WTC11 (cell line): ENCODE measurements around the gene PHKA2. TPM values are rescaled to one million over a fixed set of nuclear protein-coding genes. Genes with fewer than 3 reads are reported as not detected.
A peak's percentile ranks its signal among the peaks of the same experiment; 100 is the strongest.

Experiments
- ATAC-seq: fragments of 200-7000 bp; cut with Tn5 transposase; 2 replicates; pipeline ENCODE4 v1.10.0; 2021; ENCODE audit warnings: mild to moderate bottlenecking, moderate library complexity
- CTCF ChIA-PET: fragments of 300-600 bp; sonication (Branson Sonifier 250); formaldehyde crosslinking; loops from one replicate; lab custom pipeline; 2021; ENCODE audit warnings: antibody characterized with exemption; lab: Charles Lee
- POLR2A ChIA-PET: fragments of 350-600 bp; sonication (Branson Sonifier 250); formaldehyde crosslinking; loops from one replicate; lab custom pipeline; 2021; ENCODE audit warnings: antibody characterized with exemption; lab: Charles Lee
- DNase-seq: peaks from one replicate; pipeline ENCODE4 v3.0.0; 2021; ENCODE audit warnings: low spot score
- H3K27ac Mint-ChIP-seq: 2 replicates; pipeline ENCODE4 v1.8.0; 2021; ENCODE audit warnings: mixed read lengths
- H3K27me3 Mint-ChIP-seq: 2 replicates; pipeline ENCODE4 v1.8.0; 2021; ENCODE audit warnings: low read depth, mild to moderate bottlenecking, moderate library complexity, mixed read lengths
- H3K36me3 Mint-ChIP-seq: 2 replicates; pipeline ENCODE4 v1.8.0; 2021; ENCODE audit warnings: mixed read lengths
- H3K4me1 Mint-ChIP-seq: 2 replicates; pipeline ENCODE4 v1.8.0; 2022; ENCODE audit warnings: mixed read lengths
- H3K4me3 Mint-ChIP-seq: 2 replicates; pipeline ENCODE4 v1.8.0; 2021; ENCODE audit warnings: mild to moderate bottlenecking, moderate library complexity, mixed read lengths
- H3K9me3 Mint-ChIP-seq: 2 replicates; pipeline ENCODE4 v1.8.0; 2021; ENCODE audit warnings: mixed read lengths
- CREB1 ChIP-seq: sonication (generic); formaldehyde crosslinking; IDR thresholded peaks from 2 replicates; pipeline ENCODE4 v1.8.0; 2023; ENCODE audit warnings: mild to moderate bottlenecking, missing genetic modification reagents
- CREM ChIP-seq: sonication (generic); formaldehyde crosslinking; IDR thresholded peaks from 2 replicates; pipeline ENCODE4 v1.8.1; 2022; ENCODE audit warnings: mild to moderate bottlenecking, missing genetic modification reagents, moderate library complexity
- ELF4 ChIP-seq: sonication (generic); formaldehyde crosslinking; IDR thresholded peaks from 2 replicates; pipeline ENCODE4 v1.8.1; 2022; ENCODE audit warnings: low read depth, mild to moderate bottlenecking, moderate library complexity, missing genetic modification reagents
- ESRRA ChIP-seq: sonication (generic); formaldehyde crosslinking; IDR thresholded peaks from 2 replicates; pipeline ENCODE4 v1.8.1; 2022; ENCODE audit warnings: mild to moderate bottlenecking, missing genetic modification reagents, borderline replicate concordance
- IRF2 ChIP-seq: sonication (generic); formaldehyde crosslinking; IDR thresholded peaks from 2 replicates; pipeline ENCODE4 v1.8.0; 2022; ENCODE audit warnings: low read depth, missing genetic modification reagents, borderline replicate concordance
- NFATC4 ChIP-seq: fragments of 250-450 bp; sonication (Bioruptor Pico); IDR thresholded peaks from 2 replicates; pipeline ENCODE4 v1.9.0; 2021; ENCODE audit warnings: mild to moderate bottlenecking
- RORB ChIP-seq: fragments of 250-450 bp; sonication (Bioruptor Pico); IDR thresholded peaks from 2 replicates; pipeline ENCODE4 v1.9.0; 2021; ENCODE audit warnings: mild to moderate bottlenecking
- SP1 ChIP-seq: sonication (generic); formaldehyde crosslinking; conservative IDR thresholded peaks from 2 replicates; pipeline ENCODE4 v1.8.1; 2022; ENCODE audit warnings: missing genetic modification reagents
- ZBTB21 ChIP-seq: sonication (generic); formaldehyde crosslinking; IDR thresholded peaks from 2 replicates; pipeline ENCODE4 v1.8.1; 2023; ENCODE audit warnings: mild to moderate bottlenecking, missing genetic modification reagents, borderline replicate concordance
- ZNF138 ChIP-seq: sonication (generic); formaldehyde crosslinking; conservative IDR thresholded peaks from 2 replicates; pipeline ENCODE4 v1.8.1; 2022; ENCODE audit warnings: mild to moderate bottlenecking, moderate library complexity, missing genetic modification reagents
- ZNF396 ChIP-seq: fragments of 250-450 bp; sonication (Bioruptor Pico); IDR thresholded peaks from 2 replicates; pipeline ENCODE4 v1.8.0; 2021; ENCODE audit warnings: mild to moderate bottlenecking, moderate library complexity, borderline replicate concordance
- ZNF416 ChIP-seq: fragments of 250-450 bp; sonication (Bioruptor Pico); IDR thresholded peaks from 2 replicates; pipeline ENCODE4 v1.9.0; 2021; ENCODE audit warnings: mild to moderate bottlenecking, inconsistent platforms
- total RNA-seq: library from RNA; stranded (reverse); gene quantifications from 3 replicates; pipeline ENCODE4 v1.2.3, GENCODE V29; 2021
- TF ChIP-seq, protein P1 (sequence below): fragments of 250-450 bp; sonication (Bioruptor Pico); conservative IDR thresholded peaks from 2 replicates; pipeline ENCODE4 v1.9.0; 2021; ENCODE audit warnings: mild to moderate bottlenecking
- TF ChIP-seq, protein P2 (sequence below): fragments of 250-450 bp; sonication (Bioruptor Pico); IDR thresholded peaks from 2 replicates; pipeline ENCODE4 v1.9.0; 2021; ENCODE audit warnings: mild to moderate bottlenecking, borderline replicate concordance
- TF ChIP-seq, protein P3 (sequence below): sonication (generic); formaldehyde crosslinking; IDR thresholded peaks from 2 replicates; pipeline ENCODE4 v1.8.1; 2023; ENCODE audit warnings: mild to moderate bottlenecking, missing genetic modification reagents
- TF ChIP-seq, protein P4 (sequence below): sonication (generic); formaldehyde crosslinking; IDR thresholded peaks from 2 replicates; pipeline ENCODE4 v1.8.1; 2023; ENCODE audit warnings: mild to moderate bottlenecking, missing genetic modification reagents, borderline replicate concordance

The PHKA2 gene
- total RNA-seq, 1 experiment from 2014 or later: 23.8 TPM

DNA sequence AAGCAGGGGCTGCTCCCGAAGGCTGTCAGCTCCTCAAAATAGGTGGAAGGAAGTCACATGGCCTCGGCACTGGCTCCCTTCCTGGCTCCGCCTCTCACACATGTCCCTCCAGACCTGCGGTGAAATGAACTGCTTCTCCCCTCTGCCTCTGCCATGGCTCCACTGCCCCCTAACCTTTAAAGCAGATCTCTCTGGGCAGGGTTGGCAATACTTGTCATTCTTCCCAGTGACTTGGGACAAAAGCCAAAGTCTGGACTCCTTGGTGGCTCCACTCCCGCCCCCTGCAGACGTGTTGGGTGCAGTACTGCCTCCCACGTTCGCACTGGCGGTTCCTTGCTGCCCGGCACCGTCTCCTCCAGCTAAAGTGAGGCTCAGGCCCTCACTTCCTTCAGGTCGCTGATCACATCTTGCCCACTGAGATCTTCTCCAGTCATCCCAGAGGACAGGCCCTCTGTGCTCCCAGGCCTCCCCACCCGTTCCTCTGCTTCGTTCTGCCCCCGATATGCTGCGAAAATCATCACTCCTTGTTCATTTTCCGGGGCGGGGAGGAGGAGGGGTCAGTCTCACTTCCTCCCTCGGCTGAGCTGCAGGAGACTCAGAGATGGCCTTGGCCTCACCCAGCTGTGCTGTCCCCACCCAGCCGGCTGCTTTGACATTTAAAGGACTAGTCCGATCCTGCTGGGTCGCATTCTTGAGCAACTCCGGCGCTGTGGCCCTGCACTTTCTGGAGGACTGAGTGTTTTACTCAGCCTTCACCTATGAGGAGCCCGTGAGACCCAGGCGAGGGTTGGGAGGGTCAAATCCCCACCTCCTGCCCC is 97.4 kb downstream of the PHKA2 start (continued):
- TF ChIP-seq ZNF138 (CRISPR knock-in tag): no peak
- 0 out of 2 replicates have a peak, but pooled peaks have one; percentile 27 for TF ChIP-seq SP1 (CRISPR knock-in tag)
- TF ChIP-seq ELF4 (CRISPR knock-in tag): no peak

DNA sequence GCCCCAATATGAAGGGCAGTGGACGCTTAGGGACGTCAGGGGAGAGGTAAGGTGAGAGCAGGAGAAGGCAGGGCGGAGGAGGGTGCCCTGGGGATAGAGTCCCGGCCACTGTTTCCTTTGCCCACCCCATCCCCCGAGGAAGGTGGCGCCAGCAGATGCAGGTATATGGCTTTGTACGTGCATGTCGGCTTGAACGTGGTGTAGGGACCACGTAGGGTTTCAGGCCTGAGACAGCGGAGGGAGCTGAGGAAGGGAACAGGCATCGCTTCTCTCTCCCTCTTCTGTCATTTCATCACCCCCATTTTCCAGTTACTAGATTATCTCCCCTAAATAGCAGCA is 97.9 kb downstream of the PHKA2 start:
- TF ChIP-seq CREM (CRISPR knock-in tag) (no peak), ESRRA (CRISPR knock-in tag) (no peak), NFATC4 (CRISPR knock-in tag) (no peak), ZNF396 (no peak), RORB (CRISPR knock-in tag) (no peak), IRF2 (CRISPR knock-in tag) (no peak), ZBTB21 (CRISPR knock-in tag) (no peak), ZNF138 (CRISPR knock-in tag) (no peak), ZNF416 (CRISPR knock-in tag) (no peak), CREB1 (CRISPR knock-in tag) (no peak)
- TF ChIP-seq, protein P1, sequence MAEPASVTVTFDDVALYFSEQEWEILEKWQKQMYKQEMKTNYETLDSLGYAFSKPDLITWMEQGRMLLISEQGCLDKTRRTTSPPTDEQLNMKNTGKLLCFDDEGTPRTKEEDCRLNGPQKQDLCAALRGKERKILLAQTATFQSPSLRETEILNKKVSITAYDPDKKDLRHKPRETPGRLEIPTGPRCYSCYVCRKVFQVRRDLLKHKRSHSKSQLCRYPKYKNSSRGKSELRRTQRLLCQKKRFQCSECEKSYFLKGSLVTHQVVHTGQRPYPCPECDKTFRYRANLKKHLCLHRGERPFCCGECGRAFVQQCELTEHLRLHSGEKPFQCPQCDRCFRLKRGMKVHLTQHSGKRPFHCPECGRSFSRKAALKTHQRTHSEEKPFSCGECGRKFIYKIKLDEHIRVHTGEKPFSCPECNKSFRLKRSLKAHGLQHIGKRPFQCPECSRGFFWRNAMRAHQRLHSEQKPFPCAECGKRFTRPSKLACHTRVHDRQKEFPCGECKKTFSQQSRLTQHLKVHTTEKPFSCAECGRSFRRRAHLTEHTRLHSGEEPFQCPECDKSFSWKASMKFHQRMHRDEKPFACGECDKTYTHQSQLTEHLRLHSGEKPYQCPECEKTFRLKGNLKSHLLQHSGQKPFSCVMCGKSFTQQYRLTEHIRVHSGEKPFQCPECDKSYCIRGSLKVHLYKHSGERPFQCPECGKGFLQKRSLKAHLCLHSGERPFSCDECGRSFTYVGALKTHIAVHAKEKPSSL: no peak
- TF ChIP-seq, protein P2, sequence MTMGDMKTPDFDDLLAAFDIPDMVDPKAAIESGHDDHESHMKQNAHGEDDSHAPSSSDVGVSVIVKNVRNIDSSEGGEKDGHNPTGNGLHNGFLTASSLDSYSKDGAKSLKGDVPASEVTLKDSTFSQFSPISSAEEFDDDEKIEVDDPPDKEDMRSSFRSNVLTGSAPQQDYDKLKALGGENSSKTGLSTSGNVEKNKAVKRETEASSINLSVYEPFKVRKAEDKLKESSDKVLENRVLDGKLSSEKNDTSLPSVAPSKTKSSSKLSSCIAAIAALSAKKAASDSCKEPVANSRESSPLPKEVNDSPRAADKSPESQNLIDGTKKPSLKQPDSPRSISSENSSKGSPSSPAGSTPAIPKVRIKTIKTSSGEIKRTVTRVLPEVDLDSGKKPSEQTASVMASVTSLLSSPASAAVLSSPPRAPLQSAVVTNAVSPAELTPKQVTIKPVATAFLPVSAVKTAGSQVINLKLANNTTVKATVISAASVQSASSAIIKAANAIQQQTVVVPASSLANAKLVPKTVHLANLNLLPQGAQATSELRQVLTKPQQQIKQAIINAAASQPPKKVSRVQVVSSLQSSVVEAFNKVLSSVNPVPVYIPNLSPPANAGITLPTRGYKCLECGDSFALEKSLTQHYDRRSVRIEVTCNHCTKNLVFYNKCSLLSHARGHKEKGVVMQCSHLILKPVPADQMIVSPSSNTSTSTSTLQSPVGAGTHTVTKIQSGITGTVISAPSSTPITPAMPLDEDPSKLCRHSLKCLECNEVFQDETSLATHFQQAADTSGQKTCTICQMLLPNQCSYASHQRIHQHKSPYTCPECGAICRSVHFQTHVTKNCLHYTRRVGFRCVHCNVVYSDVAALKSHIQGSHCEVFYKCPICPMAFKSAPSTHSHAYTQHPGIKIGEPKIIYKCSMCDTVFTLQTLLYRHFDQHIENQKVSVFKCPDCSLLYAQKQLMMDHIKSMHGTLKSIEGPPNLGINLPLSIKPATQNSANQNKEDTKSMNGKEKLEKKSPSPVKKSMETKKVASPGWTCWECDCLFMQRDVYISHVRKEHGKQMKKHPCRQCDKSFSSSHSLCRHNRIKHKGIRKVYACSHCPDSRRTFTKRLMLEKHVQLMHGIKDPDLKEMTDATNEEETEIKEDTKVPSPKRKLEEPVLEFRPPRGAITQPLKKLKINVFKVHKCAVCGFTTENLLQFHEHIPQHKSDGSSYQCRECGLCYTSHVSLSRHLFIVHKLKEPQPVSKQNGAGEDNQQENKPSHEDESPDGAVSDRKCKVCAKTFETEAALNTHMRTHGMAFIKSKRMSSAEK (CRISPR knock-in tag): no peak
- TF ChIP-seq, protein P3, sequence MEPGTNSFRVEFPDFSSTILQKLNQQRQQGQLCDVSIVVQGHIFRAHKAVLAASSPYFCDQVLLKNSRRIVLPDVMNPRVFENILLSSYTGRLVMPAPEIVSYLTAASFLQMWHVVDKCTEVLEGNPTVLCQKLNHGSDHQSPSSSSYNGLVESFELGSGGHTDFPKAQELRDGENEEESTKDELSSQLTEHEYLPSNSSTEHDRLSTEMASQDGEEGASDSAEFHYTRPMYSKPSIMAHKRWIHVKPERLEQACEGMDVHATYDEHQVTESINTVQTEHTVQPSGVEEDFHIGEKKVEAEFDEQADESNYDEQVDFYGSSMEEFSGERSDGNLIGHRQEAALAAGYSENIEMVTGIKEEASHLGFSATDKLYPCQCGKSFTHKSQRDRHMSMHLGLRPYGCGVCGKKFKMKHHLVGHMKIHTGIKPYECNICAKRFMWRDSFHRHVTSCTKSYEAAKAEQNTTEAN (CRISPR knock-in tag): no peak
- TF ChIP-seq, protein P4, sequence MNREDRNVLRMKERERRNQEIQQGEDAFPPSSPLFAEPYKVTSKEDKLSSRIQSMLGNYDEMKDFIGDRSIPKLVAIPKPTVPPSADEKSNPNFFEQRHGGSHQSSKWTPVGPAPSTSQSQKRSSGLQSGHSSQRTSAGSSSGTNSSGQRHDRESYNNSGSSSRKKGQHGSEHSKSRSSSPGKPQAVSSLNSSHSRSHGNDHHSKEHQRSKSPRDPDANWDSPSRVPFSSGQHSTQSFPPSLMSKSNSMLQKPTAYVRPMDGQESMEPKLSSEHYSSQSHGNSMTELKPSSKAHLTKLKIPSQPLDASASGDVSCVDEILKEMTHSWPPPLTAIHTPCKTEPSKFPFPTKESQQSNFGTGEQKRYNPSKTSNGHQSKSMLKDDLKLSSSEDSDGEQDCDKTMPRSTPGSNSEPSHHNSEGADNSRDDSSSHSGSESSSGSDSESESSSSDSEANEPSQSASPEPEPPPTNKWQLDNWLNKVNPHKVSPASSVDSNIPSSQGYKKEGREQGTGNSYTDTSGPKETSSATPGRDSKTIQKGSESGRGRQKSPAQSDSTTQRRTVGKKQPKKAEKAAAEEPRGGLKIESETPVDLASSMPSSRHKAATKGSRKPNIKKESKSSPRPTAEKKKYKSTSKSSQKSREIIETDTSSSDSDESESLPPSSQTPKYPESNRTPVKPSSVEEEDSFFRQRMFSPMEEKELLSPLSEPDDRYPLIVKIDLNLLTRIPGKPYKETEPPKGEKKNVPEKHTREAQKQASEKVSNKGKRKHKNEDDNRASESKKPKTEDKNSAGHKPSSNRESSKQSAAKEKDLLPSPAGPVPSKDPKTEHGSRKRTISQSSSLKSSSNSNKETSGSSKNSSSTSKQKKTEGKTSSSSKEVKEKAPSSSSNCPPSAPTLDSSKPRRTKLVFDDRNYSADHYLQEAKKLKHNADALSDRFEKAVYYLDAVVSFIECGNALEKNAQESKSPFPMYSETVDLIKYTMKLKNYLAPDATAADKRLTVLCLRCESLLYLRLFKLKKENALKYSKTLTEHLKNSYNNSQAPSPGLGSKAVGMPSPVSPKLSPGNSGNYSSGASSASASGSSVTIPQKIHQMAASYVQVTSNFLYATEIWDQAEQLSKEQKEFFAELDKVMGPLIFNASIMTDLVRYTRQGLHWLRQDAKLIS: no peak
- H3K4me1 Mint-ChIP-seq: peaks cover 39% of the 10 kb centered on the region
- ChIA-PET CTCF (interaction anchor here (1.0 to 2.5 kb wide), 4 partner anchors 179 to 496 kb away, joined by 3 to 13 read pairs (median 5); partner anchors contain the start of gene PPEF1), POLR2A (no interaction called here)
- 0 out of 2 replicates have a peak overlapping the region, but pooled peaks have one; percentile 74 for H3K27ac Mint-ChIP-seq
- H3K27me3 Mint-ChIP-seq: no peaks in the 10 kb centered on the region
- no peak for ATAC-seq
- DNase-seq: no peak
- peak overlapping the region; percentile 74 for H3K4me3 Mint-ChIP-seq
- H3K9me3 Mint-ChIP-seq: peaks cover 4% of the 10 kb centered on the region; the same call in 1 of the 2 replicates
- H3K36me3 Mint-ChIP-seq: no peaks in the 10 kb centered on the region
